Measurements from ENCODE around the gene AMT.

The AMT gene

GRCh38 chr3:49422379-49423248, at the start of gene AMT:
Gene AMT (minus strand): TSS chr3:49422473. CDS start chr3:49422450, 23 bp downstream.
- no peak for DNase-seq

- DNase-seq, result no peak
These were observed 48.6 kb upstream of the AMT start for GRCh38 chr3:49470714-49471420.

GRCh38 chr3:49469936-49470713, 47.9 kb upstream of the AMT start, which contains the start of gene DAG1:
Gene DAG1 (plus strand): TSS chr3:49470267. CDS start chr3:49510535, 40,268 bp downstream.
- DNase-seq, result peak; percentile 98

- peak; percentile 75 for DNase-seq
These were observed 47.0 kb upstream of the AMT start for GRCh38 chr3:49469037-49469935.

- no peak for DNase-seq
These were observed 43.8 kb upstream of the AMT start for GRCh38 chr3:49466085-49466484.

- DNase-seq, result no peak
These were observed 43.2 kb upstream of the AMT start for GRCh38 chr3:49465270-49466034.

- no peak for DNase-seq
These were observed 39.9 kb upstream of the AMT start for GRCh38 chr3:49462222-49462621.

GRCh38 chr3:49461443-49462171, 39.3 kb upstream of the AMT start:
- no peak for DNase-seq

GRCh38 chr3:49460956-49461355, 38.7 kb upstream of the AMT start:
- DNase-seq, result no peak

- no peak for DNase-seq
These were observed 38.1 kb upstream of the AMT start for GRCh38 chr3:49460188-49460890.

- DNase-seq, result no peak
These were observed 34.2 kb upstream of the AMT start for GRCh38 chr3:49456466-49456865.

- DNase-seq, result no peak
These were observed 32.8 kb upstream of the AMT start for GRCh38 chr3:49454898-49455681.

- DNase-seq, result no peak
These were observed 32.2 kb upstream of the AMT start for GRCh38 chr3:49454458-49454857.

- DNase-seq, result no peak
These were observed 31.3 kb upstream of the AMT start for GRCh38 chr3:49453621-49454020.

- DNase-seq, result no peak
These were observed 23.1 kb upstream of the AMT start for GRCh38 chr3:49445391-49445790.

GRCh38 chr3:49434731-49435130, 12.5 kb upstream of the AMT start:
- no peak for DNase-seq

- DNase-seq, result no peak
These were observed 6.4 kb upstream of the AMT start for GRCh38 chr3:49428752-49429080.

GRCh38 chr3:49427586-49427985, 5.3 kb upstream of the AMT start:
- DNase-seq, result no peak

GRCh38 chr3:49424816-49425215, 2.5 kb upstream of the AMT start:
- DNase-seq, result no peak

Data from 8988T (cell line).